Heart left ventricle (tissue), 13 donors: Measurements from ENCODE around the gene SERPINH1.

Experiments
- CTCF ChIP-seq, 12 donors: fragments of 200-600 bp; sonication (generic) in 4 of 12; IDR thresholded peaks; one replicate each; pipeline versions ENCODE4 v1.5.0 to v1.8.0; 2018 to 2022; ENCODE audit warnings: antibody characterized with exemption in 12 of 12, mild to moderate bottlenecking in 5 of 12
- POLR2A ChIP-seq, 2 donors: fragments of 450-650 bp; IDR thresholded peaks; one replicate each; pipeline ENCODE4 v1.6.1; 2017; ENCODE audit warnings: antibody characterized with exemption in 2 of 2, mild to moderate bottlenecking in 2 of 2, moderate library complexity in 2 of 2
- donor health status: ischemic (EF 13 %, LVEDD 7.1; RV severe dilation, severe dysfunction).
- donor health status: DM: no; HTN: yes; CAD: no.
- donor health status: DM: no; HTN: no; CAD: no.
- donor health status: ischemic (EF 25% LVEDD 6.9; RV normal size, moderate dysfunction).
- donor health status: ischemic (EF 25% LVEDD 5.7; RV mildly dilated, moderate dysfunction).
- donor health status: ischemic (EF 35%, LVEDD 5.7; RV mildly dilated, moderate dysfunction).
- donor health status: nonischemic (EF 11% LVEDD 7.7; RV severe dilation, severe dysfunction).
- donor health status: DM: yes; HTN: yes; CAD: no.
- donor health status: PGD.
- donor health status: ischemic (EF 29% LVEDD 5.4; RV normal size, mild dysfunction).
- donor health status: nonischemic (EF 23%, LVEDD 6.1; RV moderate dilation, normal function).

- TF ChIP-seq CTCF (IDR thresholded peaks at IDR 0.05) (no peak), POLR2A (IDR thresholded peaks at IDR 0.05) (no peak)
These were observed 30.7 kb upstream of the SERPINH1 start for GRCh38 chr11:75531325-75531724.
